GM21367 (cell line): ENCODE measurements around the gene CC2D2B.
"Not testable (repeated sequence)": the region's sequence is repeated elsewhere in the genome, so short reads cannot be mapped to it uniquely, and the experiment has no call there.

Source experiments
- ATAC-seq: cut with Tn5 transposase; IDR thresholded peaks from one replicate; pipeline ENCODE4 v1.9.1; 2021; ENCODE audit not compliant: unreplicated experiment

The CC2D2B gene, protein sequence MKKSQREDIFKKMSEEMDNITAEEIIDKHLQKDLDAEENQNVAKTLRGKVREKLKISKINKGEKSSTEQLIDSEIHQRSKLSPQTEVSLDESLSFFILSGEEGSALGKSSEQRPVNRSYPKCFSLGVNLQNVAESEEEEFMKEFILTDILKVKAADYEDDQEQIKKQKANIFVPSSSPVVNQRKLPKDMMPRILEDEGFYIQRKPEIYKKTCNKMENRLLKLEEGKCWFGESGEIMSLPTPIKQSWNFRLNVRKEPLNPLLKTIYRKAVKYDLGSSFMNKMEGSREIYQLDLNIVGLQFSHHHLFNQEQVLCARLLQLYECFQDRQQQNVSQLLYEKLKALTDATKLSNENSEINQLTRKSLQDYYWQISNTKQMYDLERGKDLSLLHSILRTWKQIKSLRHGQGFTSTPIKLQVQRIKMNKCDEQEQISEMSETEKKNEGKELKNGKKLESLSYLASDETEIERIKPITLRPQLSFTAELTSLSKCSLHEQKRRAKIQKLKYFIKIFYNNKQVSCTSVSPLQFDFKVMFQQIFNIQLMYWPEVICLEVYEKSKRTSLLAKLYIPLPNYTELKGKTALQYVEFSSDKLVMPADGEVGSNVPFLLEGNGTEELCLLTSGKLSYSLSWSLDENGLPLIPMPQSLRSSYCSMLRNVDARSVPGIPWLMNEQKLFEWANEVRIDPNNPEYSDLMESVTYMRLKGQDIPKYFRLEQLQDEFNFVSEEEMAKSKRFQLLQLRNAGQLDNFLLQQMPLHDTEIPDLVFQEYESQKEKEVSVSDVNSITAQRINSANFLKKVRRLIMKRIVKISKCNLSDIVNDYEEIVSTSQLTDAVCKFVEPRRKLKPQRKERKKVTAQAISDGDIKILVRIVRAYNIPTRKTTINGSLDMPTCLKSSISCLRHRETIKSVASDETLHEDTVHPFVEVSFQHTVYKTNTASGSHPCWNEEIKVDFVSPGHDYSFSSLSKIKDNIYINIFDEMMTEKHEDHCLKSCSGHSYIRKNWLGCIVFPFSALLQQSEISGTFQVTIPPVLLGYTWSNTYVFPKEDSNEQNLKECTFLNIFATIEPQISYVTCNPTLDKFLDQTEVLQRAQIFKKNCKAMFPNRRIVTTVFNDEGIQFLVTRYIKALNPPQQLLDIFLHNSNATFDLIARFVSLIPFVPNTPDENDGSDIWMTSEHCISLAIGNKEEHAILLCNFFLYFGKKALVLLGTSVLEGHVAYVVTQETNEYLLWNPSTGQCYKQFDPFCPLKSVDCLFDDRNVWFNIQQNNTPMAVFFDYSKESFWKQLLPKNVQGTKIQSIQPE (N-terminal part only)

DNA sequence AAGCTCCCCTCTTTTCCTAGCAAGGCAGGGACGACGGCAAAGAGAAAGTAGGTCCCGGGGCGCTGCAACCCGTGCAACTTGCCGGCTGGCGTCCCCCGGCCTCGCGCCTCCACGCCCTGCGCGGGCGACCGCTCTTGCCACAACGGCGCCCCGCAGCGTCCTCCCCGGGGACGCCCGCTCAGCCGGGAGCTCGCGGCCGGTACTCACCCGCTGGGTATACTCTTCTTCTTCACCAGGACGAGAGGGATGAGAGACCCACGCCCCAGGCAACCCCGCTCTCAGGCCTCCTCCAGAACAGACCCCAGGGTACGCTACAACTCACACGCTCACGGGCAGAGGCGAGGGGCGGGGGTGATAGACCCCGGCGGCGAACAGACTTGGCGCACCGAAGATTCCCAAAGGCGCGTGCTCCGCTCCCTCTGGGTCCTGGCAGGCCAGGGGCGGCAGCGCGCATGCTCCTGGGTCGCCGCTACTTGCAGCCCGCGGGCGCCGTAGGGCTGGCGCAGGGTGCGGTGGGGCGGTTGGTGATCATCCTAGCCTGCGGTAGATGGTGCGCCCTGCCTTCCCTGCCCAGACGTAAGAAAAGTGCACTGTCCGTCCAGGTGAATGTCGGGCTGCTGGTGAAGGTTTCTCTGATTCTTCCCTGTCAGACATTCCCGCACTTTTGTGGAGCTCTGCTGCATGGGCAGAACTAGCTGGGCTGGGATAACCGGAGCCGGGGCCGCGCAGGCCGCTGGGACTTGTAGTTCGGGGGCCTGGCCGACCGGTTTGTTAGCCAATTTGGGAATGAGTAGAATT lies at the start of gene CC2D2B:
Gene CC2D2B (plus strand): TSS at position 520 of the 798 bp plus-strand sequence. CDS start 3,349 bp downstream, outside the sequence.
- ATAC-seq: peak; percentile 79

DNA sequence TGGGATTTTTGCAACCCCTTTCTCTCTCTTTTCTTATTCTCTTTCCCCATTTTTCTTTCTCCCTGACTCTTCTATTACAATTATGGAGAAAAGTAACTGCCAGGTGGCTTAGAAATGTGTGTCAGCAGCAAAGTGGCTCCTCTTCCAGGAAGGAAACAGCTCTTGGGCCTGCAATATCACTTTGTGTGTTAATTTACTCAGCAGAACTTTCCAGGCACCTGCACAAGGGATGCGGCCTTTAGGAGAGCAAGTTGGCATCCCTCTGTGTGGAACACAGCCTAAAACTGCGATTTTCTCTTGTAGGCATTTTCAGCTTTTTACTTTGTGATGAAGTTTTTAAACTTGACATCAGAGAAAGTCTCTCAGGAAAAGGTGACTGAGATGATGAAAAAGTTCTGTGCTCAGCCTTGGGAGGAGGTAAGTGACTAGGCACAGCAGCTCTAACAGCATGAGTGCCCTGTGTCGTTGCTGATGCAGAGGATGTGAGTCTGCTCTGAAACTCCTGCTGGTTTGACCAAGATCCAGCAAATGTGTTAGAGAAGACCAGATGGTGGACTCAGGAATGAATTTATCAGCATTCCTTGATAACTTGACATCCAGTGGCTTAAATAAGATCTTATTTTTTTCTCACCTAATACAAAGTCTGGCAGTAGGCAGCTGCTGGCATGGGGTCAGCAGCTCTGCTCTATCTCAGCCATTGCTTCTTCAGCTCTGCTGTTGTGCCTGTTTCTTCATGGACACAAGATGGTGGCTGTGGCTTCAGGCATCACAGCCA lies 47.4 kb upstream of the CC2D2B start:
- no peak for ATAC-seq

DNA sequence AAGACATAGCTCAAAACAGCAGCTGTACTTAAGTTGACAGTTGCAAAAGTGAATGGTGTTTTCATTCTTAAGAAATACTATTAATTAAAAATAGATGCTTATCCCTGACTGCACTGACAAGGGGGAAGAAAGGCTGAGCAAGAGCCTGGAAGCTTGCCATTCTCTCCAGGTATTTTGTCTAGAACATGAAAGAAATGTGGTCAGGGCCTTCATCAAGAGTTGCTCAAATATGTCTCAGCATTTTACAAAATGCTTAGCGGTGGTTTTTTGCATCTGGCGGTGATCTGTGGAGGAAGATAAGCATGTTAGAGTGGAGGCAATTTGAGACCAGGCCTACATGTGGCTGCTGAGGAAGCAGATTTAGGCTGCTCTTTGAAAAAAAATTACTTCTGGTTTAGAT lies 46.4 kb upstream of the CC2D2B start:
- ATAC-seq: no peak

DNA sequence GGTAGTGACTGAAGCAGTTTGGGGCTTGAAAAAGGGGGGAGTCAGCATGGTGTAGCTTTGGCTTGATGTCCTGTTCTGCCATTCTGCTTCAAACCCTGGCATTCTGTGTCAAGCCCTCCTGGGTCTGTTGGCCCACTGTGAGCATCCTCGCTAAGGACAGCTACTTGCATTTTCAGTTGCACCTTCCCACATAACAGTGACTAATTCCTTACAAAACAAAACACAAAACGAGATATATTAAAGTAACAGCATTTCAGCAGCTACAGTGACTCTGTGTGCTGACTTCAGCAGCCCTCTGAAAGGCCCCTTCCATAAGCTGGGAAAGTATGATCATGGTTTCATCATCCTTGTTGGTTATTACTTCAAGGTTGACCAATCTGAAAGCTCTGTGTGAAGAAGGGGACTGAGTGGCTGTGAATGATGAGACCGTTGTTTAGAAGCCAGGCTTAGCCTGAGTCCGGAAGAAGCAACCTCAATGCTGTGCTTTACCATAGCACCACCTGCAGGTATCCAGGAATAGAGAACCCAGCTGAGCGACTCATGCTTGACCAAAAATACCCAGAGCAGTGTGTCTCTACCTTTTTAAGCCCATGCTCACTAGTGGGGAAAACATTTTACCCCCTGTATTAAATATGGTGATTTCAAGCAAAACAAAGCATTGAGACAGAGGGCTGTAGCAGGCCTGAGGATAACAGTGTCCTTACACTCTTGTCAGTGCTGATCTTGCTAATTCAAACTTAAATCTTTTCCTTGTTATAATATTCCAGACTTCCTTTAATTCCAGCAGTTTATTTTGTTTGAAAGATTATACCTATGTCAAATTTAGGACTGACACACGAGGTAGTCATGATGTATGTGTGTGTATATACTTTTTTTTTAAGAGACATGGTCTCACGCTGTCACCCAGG lies 42.6 kb upstream of the CC2D2B start:
- ATAC-seq: peak; percentile 85

DNA sequence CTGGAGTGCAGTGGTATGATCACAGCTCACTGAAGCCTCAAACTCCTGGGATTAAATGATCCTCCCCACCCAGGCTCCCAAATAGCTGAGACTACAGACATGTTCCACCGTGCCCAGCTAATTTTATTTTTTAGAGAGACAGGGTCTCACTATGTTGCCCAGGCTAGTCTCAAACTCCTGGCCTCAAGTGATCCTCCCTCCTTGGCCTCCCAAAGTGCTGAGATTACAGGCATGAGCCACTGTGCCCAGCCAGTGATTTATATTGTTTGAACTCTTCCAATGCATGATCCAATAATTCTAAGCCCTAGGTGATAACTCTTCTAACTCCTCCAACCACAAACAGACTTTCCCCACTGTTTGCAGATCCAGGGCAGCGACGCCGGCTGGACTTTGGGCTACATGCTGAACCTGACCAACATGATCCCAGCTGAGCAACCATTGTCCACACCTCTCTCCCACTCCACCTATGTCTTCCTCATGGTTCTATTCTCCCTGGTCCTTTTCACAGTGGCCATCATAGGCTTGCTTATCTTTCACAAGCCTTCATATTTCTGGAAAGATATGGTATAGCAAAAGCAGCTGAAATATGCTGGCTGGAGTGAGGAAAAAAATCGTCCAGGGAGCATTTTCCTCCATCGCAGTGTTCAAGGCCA lies 41.8 kb upstream of the CC2D2B start:
- no peak for ATAC-seq

DNA sequence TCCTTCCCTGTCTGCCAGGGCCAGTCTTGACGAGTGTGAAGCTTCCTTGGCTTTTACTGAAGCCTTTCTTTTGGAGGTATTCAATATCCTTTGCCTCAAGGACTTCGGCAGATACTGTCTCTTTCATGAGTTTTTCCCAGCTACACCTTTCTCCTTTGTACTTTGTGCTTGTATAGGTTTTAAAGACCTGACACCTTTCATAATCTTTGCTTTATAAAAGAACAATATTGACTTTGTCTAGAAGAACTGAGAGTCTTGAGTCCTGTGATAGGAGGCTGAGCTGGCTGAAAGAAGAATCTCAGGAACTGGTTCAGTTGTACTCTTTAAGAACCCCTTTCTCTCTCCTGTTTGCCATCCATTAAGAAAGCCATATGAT lies 41.3 kb upstream of the CC2D2B start:
- no peak for ATAC-seq

DNA sequence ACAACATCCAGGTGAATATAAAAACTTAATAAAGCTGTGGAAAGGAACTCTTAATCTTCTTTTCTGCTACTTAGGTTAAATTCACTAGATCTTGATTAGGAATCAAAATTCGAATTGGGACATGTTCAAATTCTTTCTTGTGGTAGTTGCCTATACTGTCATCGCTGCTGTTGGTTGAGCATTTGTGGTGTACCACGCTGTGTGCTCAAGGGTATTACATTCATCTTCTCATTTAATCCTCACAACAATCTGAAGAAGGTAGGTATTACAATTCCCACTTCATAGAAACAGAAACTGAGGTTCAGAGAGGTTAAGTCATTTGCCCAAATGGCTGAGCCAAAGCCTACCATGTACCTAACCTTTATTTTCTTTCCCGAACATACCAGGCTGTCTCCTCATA lies 39.9 kb upstream of the CC2D2B start:
- no peak for ATAC-seq

DNA sequence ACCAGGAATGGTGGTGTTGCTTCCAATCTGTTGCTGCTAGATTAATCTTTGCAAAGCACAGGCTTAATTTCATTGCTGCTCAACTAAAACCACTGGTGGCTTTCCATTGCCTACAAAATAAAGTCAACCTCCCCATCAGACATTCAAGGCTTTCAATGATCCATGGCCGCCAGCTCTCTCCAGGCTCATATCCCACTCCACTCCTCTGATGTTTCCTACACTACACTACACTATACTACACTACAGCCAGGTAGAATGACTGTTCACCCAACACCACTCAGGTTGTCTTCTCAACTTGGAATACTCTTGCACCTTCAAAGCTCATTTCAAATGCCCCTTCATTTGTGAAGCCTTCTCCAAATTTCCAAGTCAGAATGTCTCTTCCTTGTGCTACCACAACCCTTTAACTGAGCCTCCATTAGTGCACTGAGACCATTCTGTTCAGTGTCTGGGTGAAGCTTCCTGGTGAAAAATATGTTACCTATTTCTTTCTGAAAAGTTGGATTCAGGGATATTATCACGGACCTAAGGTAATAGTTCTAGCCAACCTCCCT lies 35.5 kb upstream of the CC2D2B start:
- ATAC-seq: no peak

DNA sequence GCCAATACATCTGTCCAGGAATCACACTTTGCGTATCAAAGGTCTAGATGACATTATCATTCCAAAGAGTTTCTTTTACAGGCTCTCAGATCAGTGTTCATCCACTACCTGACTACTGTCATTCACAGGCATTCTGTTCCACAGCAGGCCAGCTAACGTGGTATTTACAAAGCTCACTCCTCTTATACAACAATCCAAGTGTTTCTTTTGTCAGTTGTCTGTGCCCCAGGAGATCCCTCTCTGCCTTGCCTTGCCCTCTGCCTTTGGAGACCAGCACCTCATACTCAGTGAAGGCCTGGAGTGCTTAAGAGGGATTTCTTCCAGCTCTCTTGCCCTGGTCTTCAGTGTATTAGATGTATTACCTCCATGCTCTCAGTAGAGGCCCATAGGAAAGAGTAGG lies 34.6 kb upstream of the CC2D2B start:
- ATAC-seq: no peak

DNA sequence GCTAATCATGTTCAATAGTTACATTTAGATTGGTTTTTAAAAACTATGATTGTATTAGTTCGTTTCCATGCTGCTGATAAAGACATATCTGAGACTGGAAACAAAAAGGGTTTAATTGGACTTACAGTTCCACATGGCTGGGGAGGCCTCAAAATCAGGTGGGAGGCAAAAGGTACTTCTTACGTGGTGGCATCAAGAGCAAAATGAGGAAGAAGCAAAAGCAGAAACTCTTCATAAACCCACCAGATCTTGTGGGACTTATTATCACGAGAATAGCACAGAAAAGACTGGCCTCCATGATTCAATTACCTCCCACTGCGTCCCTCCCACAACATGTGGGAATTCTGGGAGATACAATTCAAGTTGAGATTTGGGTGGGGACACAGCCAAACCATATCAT lies 34.1 kb upstream of the CC2D2B start:
- ATAC-seq: no peak

DNA sequence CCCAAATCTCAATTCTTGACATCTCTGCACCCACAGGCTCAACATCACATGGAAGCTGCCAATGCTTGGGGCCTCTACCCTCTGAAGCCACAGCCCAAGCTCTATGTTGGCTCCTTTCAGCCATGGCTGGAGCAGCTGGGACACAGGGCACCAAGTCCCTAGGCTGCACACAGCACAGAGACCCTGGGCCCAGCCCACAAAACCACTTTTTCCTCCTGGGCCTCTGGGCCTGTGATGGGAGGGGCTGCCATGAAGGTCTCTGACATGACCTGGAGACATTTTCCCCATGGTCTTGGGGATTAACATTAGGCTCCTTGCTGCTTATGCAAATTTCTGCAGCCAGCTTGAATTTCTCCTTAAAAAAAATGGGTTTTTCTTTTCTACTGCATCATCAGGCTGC lies 33.0 kb upstream of the CC2D2B start:
- ATAC-seq: not testable (repeated sequence)

DNA sequence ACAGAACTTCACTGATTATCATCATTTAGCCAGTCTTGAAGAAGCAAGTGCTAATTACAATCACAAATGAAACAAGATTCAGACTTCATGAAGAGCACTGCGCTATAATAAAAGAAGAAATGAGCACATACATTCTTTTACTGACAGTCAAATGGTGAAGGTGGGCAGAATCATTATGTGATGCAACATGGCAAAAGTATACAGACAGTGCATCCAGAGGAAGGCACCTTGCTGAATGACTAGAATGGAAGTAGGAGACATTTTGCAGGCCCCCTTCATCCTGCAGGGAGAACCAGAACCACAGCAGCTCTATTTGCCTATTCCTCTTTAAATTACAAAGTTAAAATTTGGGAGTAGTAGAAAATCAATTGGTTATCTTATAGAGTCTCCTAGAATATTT lies 31.0 kb upstream of the CC2D2B start:
- ATAC-seq: no peak

DNA sequence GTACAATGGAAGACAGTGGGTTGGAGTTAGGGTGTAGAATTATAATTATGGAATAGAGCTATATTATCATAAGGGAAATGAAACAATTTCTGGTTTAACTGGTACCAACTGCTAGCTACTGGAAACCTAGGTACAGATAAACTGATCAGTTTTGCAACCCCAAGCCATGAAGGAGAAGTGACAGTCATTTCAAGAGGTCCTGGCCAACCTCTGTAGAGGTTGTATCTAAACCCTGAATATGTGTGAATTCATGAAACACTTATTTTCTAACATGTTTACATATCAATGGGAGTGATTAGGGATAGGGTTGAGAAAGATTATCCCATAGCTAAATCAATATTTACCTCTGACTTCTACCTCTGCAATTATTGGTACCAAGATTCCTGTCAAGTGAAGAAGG lies 29.9 kb upstream of the CC2D2B start:
- ATAC-seq: no peak

DNA sequence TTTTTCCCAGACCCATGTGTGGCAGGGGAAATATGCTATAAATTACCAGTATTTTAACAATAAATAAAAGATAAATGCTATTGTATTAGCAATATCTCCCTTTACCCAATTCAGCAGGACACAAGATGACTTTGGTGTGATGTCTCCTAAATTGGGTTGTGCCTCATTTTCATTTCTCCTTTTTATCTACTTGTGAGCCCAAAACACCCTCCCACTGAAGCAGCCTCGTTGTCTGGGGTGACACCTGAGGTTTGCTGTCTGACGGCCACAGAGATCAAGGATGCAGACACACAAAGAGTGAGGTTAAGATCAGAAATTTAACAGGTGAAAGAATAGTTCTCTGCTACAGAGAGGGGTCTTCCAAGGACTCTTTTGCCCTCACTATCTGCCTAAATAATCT lies 27.1 kb upstream of the CC2D2B start:
- ATAC-seq: peak; percentile 56

DNA sequence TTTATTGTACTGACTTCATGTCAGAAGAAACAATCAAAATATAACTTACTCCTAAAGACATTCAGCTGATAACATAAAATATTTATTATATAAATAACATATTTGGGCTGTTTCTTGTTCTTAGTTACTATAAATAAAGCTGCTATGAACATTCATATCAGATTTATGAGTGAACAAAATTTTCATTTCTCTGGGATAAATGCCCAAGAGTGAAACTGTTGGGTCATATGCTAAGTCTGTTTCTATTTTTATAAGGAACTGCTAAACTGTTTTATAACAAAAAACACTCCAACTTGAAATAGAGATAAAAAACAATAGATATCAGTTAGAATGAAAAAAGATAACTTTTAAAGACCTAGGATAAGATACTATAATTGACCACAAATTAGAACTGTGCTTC lies 26.5 kb upstream of the CC2D2B start:
- no peak for ATAC-seq

DNA sequence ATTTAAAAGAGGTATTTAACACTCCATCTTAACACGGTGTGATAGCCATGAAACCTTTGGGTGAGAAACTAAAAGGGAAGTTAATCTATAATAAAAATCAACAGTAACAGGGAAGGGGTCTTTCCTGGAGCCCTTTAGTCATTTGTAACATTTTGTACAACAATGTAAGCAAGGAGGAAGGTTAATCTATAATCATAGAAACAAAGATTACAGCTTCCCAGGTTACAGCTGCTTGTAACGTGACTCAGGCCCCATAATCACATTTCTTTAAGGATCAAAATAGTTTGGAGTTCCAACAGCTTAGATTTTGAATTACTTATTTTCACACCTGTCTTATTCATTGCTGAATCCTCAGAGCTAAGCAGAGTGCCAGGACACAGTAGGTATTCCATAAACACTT lies 17.9 kb upstream of the CC2D2B start:
- no peak for ATAC-seq

DNA sequence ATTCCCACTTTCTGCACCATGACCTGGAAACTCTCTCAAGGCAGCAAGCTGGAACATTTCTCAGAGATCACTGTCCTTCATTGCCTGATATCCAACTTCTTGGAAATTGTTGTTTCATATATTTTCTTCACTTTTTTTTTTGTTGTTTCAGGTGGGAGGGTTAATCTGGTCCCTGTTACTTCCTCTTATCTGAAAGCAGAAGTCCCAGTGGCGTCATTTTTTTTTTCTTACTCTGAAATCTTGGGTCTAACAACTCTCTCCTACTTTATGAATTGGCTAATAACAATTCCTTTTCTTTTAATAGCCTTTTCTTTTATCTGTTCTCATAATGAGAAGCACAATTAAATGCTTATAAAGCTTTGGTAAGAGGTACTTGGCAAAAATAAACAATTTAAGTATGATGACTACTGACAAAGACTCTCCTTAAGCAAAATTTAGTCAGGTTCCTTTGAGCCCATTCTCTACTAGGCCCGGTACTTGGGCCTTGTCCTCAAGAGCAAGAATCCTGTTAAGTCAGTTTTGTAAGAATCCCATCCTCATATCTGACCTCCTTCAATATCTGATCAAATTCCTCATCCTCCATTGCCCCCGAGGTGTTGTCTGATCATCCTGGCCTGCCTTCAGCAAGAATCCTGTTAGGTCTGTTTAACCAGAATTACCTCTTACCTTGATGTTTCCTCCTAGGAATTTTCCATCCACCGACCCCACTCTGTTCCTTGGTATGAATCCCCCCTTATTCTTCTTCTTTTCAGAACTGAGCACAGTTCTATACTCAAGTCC lies 11.5 kb upstream of the CC2D2B start:
- ATAC-seq: no peak
